ENCODE results near the gene CDK8. TPM values are rescaled to one million over a fixed set of nuclear protein-coding genes. Genes with fewer than 3 reads are reported as not detected.

CDK8 gene
- total and polyA plus RNA-seq, 7 donors: 6.2 to 14.5 (median 8.6) TPM

GRCh38 chr13:26406791-26407190, 152.9 kb downstream of the CDK8 start:
- ATAC-seq: peak in 2 of 4 donors; percentile 21 to 33
- Histone ChIP-seq H3K36me3 (ENCODE audit: insufficient read depth in 1 of 2, low read depth in 1 of 2) (peaks cover 0 to 48% of the 10 kb centered on the region in 2 donors), H3K4me3 (no peak overlapping the region), H3K27ac (no peak overlapping the region), H3K27me3 (ENCODE audit: insufficient read depth in 3 of 3, low read length in 2 of 3) (no peaks in the 10 kb centered on the region), H3K4me1 (no peaks in the 10 kb centered on the region), H3K9me3 (no peaks in the 10 kb centered on the region)
- no peak for TF ChIP-seq CTCF (IDR thresholded peaks at IDR 0.05)
- 39 to 78% (median 50%) methylated on average over 6 of the region's 6 CpGs for WGBS, 3 donors
- no peak for DNase-seq
- intact Hi-C loops (cut with DNase I): no loop called here

GRCh38 chr13:26411206-26411605, 157.3 kb downstream of the CDK8 start:
- 65 to 67% (median 66%) methylated on average over 3 of the region's 3 CpGs for WGBS, 3 donors
- TF ChIP-seq CTCF (IDR thresholded peaks at IDR 0.05): no peak
- DNase-seq: no peak
- intact Hi-C loops (cut with DNase I): no loop called here
- no peak for ATAC-seq
- Histone ChIP-seq H3K27me3 (ENCODE audit: insufficient read depth in 3 of 3, low read length in 2 of 3) (no peaks in the 10 kb centered on the region), H3K27ac (no peak overlapping the region), H3K9me3 (no peaks in the 10 kb centered on the region), H3K36me3 (ENCODE audit: insufficient read depth in 1 of 2, low read depth in 1 of 2) (peaks cover 0 to 10% of the 10 kb centered on the region in 2 donors), H3K4me1 (no peaks in the 10 kb centered on the region), H3K4me3 (no peak overlapping the region)

GRCh38 chr13:26412263-26412662, 158.3 kb downstream of the CDK8 start:
- intact Hi-C loops (cut with DNase I): no loop called here
- H3K36me3 ChIP-seq (ENCODE audit: insufficient read depth in 1 of 2, low read depth in 1 of 2): peaks cover 0 to 6% of the 10 kb centered on the region in 2 donors
- 8 to 30% (median 15%) methylated on average over 1 of the region's 1 CpG for WGBS, 3 donors
- no peaks in the 10 kb centered on the region for H3K27me3 ChIP-seq (ENCODE audit: insufficient read depth in 3 of 3, low read length in 2 of 3)
- H3K4me3 ChIP-seq: no peak overlapping the region
- TF ChIP-seq CTCF (IDR thresholded peaks at IDR 0.05): no peak
- no peak for DNase-seq
- H3K4me1 ChIP-seq: no peaks in the 10 kb centered on the region
- H3K9me3 ChIP-seq: no peaks in the 10 kb centered on the region
- no peak overlapping the region for H3K27ac ChIP-seq
- no peak for ATAC-seq

GRCh38 chr13:26412936-26413716, 159.2 kb downstream of the CDK8 start:
- ATAC-seq (no peak), DNase-seq (no peak)
- Histone ChIP-seq H3K27ac (no peak overlapping the region), H3K4me3 (no peak overlapping the region), H3K36me3 (ENCODE audit: insufficient read depth in 1 of 2, low read depth in 1 of 2) (peaks cover 0 to 3% of the 10 kb centered on the region in 2 donors), H3K4me1 (no peaks in the 10 kb centered on the region), H3K27me3 (ENCODE audit: insufficient read depth in 3 of 3, low read length in 2 of 3) (no peaks in the 10 kb centered on the region), H3K9me3 (no peaks in the 10 kb centered on the region)
- intact Hi-C loops (cut with DNase I): no loop called here
- 48 to 60% (median 56%) methylated on average over 5 of the region's 5 CpGs for WGBS, 3 donors
- no peak for TF ChIP-seq CTCF (IDR thresholded peaks at IDR 0.05)
